Heart right ventricle (tissue), 16 donors: ENCODE results near the gene CD99. TPM values are rescaled to one million over a fixed set of nuclear protein-coding genes. Genes with fewer than 3 reads are reported as not detected.

Experiments used
- ATAC-seq, 8 donors: fragments of 200-7000 bp; cut with Tn5 transposase; one replicate each; pipeline ENCODE4 v1.9.1; 2020; ENCODE audit warnings: mild to moderate bottlenecking in 8 of 8, moderate library complexity in 8 of 8, moderate number of reproducible peaks in 1 of 8
- DNase-seq, 2 donors: peaks; one replicate each; pipeline ENCODE4 v3.0.0-alpha.2; 2020
- H3K27ac ChIP-seq, 10 donors: fragments of 200-600 bp; sonication (generic) in 2 of 10; one replicate each; pipeline versions ENCODE4 v1.5.0 to v1.8.0; 2020 to 2022; ENCODE audit warnings: mild to moderate bottlenecking in 3 of 10
- H3K27me3 ChIP-seq, 7 donors: fragments of 200-600 bp; one replicate each; pipeline ENCODE4 v1.8.0; 2021 to 2022; ENCODE audit warnings: mild to moderate bottlenecking in 2 of 7
- H3K36me3 ChIP-seq, 9 donors: fragments of 200-600 bp; sonication (generic) in 1 of 9; one replicate each; pipeline versions ENCODE4 v1.5.0 to v1.8.0; 2020 to 2022; ENCODE audit warnings: mild to moderate bottlenecking in 2 of 9
- H3K4me1 ChIP-seq, 9 donors: fragments of 200-600 bp; sonication (generic) in 1 of 9; one replicate each; pipeline versions ENCODE4 v1.5.0 to v1.8.0; 2020 to 2022; ENCODE audit warnings: mild to moderate bottlenecking in 4 of 9
- H3K4me3 ChIP-seq, 10 donors: fragments of 200-600 bp; sonication (generic) in 2 of 10; one replicate each; pipeline versions ENCODE4 v1.5.0 to v1.8.0; 2020 to 2022; ENCODE audit warnings: mild to moderate bottlenecking in 7 of 10, moderate library complexity in 2 of 10
- H3K9me3 ChIP-seq, 11 donors: fragments of 200-600 bp in 10 of 11; sonication (generic) in 2 of 11; one replicate each; pipeline versions ENCODE4 v1.5.0 to v1.8.0; 2013 to 2022; ENCODE audit warnings: mild to moderate bottlenecking in 2 of 11, control low read depth in 1 of 11, moderate library complexity in 1 of 11
- CTCF ChIP-seq, 9 donors: fragments of 200-600 bp; sonication (generic) in 2 of 9; IDR thresholded peaks; one replicate each; pipeline versions ENCODE4 v1.5.0 to v1.8.0; 2021 to 2022; ENCODE audit warnings: antibody characterized with exemption in 9 of 9, mild to moderate bottlenecking in 5 of 9, moderate library complexity in 1 of 9
- WGBS, 2 donors: extraction: QIAGEN DNeasy Blood & Tissue Kit; methylation state at CpG; one replicate each; pipeline ENCODE4 v1.1.7; 2013; ENCODE audit warnings: inconsistent platforms in 1 of 2; 5-methylcytosine and 5-hydroxymethylcytosine counted together
- intact Hi-C, 10 donors: fragments of 100-400 bp; cut with DNase I; formaldehyde crosslinking; loops; one replicate each; pipeline versions ENCODE4 v1.11.1 to v1.14.2; 2022
- polyA plus RNA-seq, 2 donors: library from polyadenylated mRNA; stranded (reverse); fragments of 200-250 nt; gene quantifications; one replicate each; pipeline ENCODE4 v1.2.3, GENCODE V29; 2013
- total RNA-seq, 10 donors: library from RNA; stranded (reverse); fragmentation: NEBNext Ultra II Directional in 3 of 10; extraction: Animal tissue kit (Norgen Biotek cat#: 25700) in 3 of 10; gene quantifications; one replicate each; pipeline versions ENCODE4 v1.2.1 to v1.2.4, GENCODE V29; 2021 to 2023
- donor health status: Arrhythmogenic right ventricular cardiomyopathy.
- donor health status: ischemic (EF 13 %, LVEDD 7.1; RV severe dilation, severe dysfunction).
- donor health status: healthy with polysubstance abuse.
- donor health status: DM: no; HTN: yes; CAD: no.
- donor health status: DM: no; HTN: no; CAD: no.
- donor health status: ischemic (EF 25% LVEDD 6.9; RV normal size, moderate dysfunction).
- donor health status: ischemic (EF 25% LVEDD 5.7; RV mildly dilated, moderate dysfunction).
- donor health status: healthy.
- donor health status: DM: yes; HTN: yes; CAD: no.
- donor health status: Ischemic cardiomyopathy.
- donor health status: ischemic (EF 35%, LVEDD 5.7; RV mildly dilated, moderate dysfunction).
- donor health status: nonischemic (EF 11% LVEDD 7.7; RV severe dilation, severe dysfunction).
- donor health status: DM: yes; HTN: yes; CAD: no.
- donor health status: PGD.
- donor health status: ischemic (EF 29% LVEDD 5.4; RV normal size, mild dysfunction).
- donor health status: nonischemic (EF 23%, LVEDD 6.1; RV moderate dilation, normal function).

CD99 gene
- total and polyA plus RNA-seq, 12 donors = 202 to 419 (median 261) TPM

- H3K36me3 ChIP-seq = peaks cover 0 to 9% (median 0%) of the 10 kb centered on the region in 9 donors
- DNase-seq = peak in 1 of 2 donors; percentile 48
- peak overlapping the region in 2 of 10 donors; percentile 2 to 16 for H3K4me3 ChIP-seq
- TF ChIP-seq CTCF (IDR thresholded peaks at IDR 0.05) = no peak
- H3K9me3 ChIP-seq = no peaks in the 10 kb centered on the region
- ATAC-seq = peak in 7 of 8 donors; percentile 40 to 84 (median 70)
- H3K27me3 ChIP-seq = no peaks in the 10 kb centered on the region
- intact Hi-C loops = loop anchor here in 2 of 10 donors (5.0 to 10.0 kb wide), 2 partner anchors 53 to 110 kb away; no protein-coding TSS in a partner anchor
- WGBS, 2 donors = 47 to 56% methylated on average over 18 of the region's 18 CpGs
- peak overlapping the region; percentile 55 to 90 (median 70) for H3K27ac ChIP-seq
- peaks cover 43 to 99% (median 90%) of the 10 kb centered on the region in 9 donors for H3K4me1 ChIP-seq
Observed at GRCh38 chrX:2705046-2705832, 14.1 kb downstream of the CD99 start.

GRCh38 chrX:2707334-2707760, 16.3 kb downstream of the CD99 start:
- ATAC-seq = peak in 7 of 8 donors; percentile 10 to 50 (median 43)
- Histone ChIP-seq H3K27ac (peak overlapping the region in 7 of 10 donors; percentile 13 to 74 (median 46)), H3K4me1 (peaks cover 34 to 95% (median 83%) of the 10 kb centered on the region in 9 donors), H3K27me3 (no peaks in the 10 kb centered on the region), H3K9me3 (no peaks in the 10 kb centered on the region), H3K36me3 (peaks cover 0 to 20% (median 6%) of the 10 kb centered on the region in 9 donors), H3K4me3 (peak overlapping the region in 2 of 10 donors; percentile 2 to 9)
- no peak for TF ChIP-seq CTCF (IDR thresholded peaks at IDR 0.05)
- intact Hi-C loops = loop anchor here in 2 of 10 donors (1.0 to 10.0 kb wide), 3 partner anchors 15 to 107 kb away; no protein-coding TSS in a partner anchor
- peak; percentile 34 to 55 for DNase-seq
- 14 to 21% methylated on average over 12 of the region's 12 CpGs for WGBS, 2 donors

GRCh38 chrX:2708021-2708420, 16.9 kb downstream of the CD99 start:
- intact Hi-C loops = loop anchor here in 2 of 10 donors (5.0 to 10.0 kb wide), 2 partner anchors 56 to 107 kb away; no protein-coding TSS in a partner anchor
- Histone ChIP-seq H3K9me3 (no peaks in the 10 kb centered on the region), H3K27me3 (no peaks in the 10 kb centered on the region), H3K4me1 (peaks cover 34 to 93% (median 78%) of the 10 kb centered on the region in 9 donors), H3K36me3 (peaks cover 0 to 26% (median 6%) of the 10 kb centered on the region in 9 donors), H3K27ac (peak overlapping the region in 6 of 10 donors; percentile 27 to 74 (median 52)), H3K4me3 (no peak overlapping the region)
- DNase-seq (no peak), ATAC-seq (no peak)
- no peak for TF ChIP-seq CTCF (IDR thresholded peaks at IDR 0.05)
- WGBS, 2 donors = 62 to 69% methylated on average over 6 of the region's 6 CpGs

GRCh38 chrX:2708592-2709188, 17.6 kb downstream of the CD99 start:
- Histone ChIP-seq H3K4me1 (peaks cover 33 to 94% (median 75%) of the 10 kb centered on the region in 9 donors), H3K36me3 (peaks cover 0 to 33% (median 6%) of the 10 kb centered on the region in 9 donors), H3K27ac (peak overlapping the region in 4 of 10 donors; percentile 27 to 74 (median 56)), H3K27me3 (no peaks in the 10 kb centered on the region), H3K9me3 (no peaks in the 10 kb centered on the region), H3K4me3 (no peak overlapping the region)
- intact Hi-C loops = loop anchor here in 2 of 10 donors (5.0 to 10.0 kb wide), 2 partner anchors 56 to 106 kb away; no protein-coding TSS in a partner anchor
- no peak for TF ChIP-seq CTCF (IDR thresholded peaks at IDR 0.05)
- DNase-seq = no peak
- whole genome bisulfite sequencing, 2 donors = 79 to 80% methylated on average over 10 of the region's 10 CpGs
- ATAC-seq = peak in 1 of 8 donors; percentile 12
